Measurements from ENCODE around the gene CMYA5. TPM values are rescaled to one million over a fixed set of nuclear protein-coding genes. Genes with fewer than 3 reads are reported as not detected.

The CMYA5 gene
- total RNA-seq, 2 experiments from 2014 or later: 0.05 to 0.07 TPM

GRCh38 chr5:79686799-79687198 lies 2.8 kb upstream of the CMYA5 start:
- no peak for DNase-seq
- no peak overlapping the region for H3K4me3 Mint-ChIP-seq
- no peak overlapping the region for H3K27ac Mint-ChIP-seq
- peaks cover 3% of the 10 kb centered on the region for H3K9me3 Mint-ChIP-seq
- CTCF ChIA-PET: no interaction called here
- no peaks in the 10 kb centered on the region for H3K27me3 Mint-ChIP-seq (ENCODE audit: low read depth)
- H3K36me3 Mint-ChIP-seq (ENCODE audit: low read depth): peaks cover 45% of the 10 kb centered on the region
- intact Hi-C loops (cut with micrococcal nuclease): no loop called here
- peaks cover 15% of the 10 kb centered on the region for H3K4me1 Mint-ChIP-seq (ENCODE audit: low read depth)

- Mint-ChIP-seq H3K9me3 (peaks cover 3% of the 10 kb centered on the region), H3K4me3 (no peak overlapping the region), H3K27ac (no peak overlapping the region), H3K36me3 (ENCODE audit: low read depth) (peaks cover 39% of the 10 kb centered on the region), H3K27me3 (ENCODE audit: low read depth) (no peaks in the 10 kb centered on the region), H3K4me1 (ENCODE audit: low read depth) (peaks cover 11% of the 10 kb centered on the region)
- DNase-seq: no peak
- CTCF ChIA-PET: no interaction called here
- intact Hi-C loops (cut with micrococcal nuclease): no loop called here
Measured at GRCh38 chr5:79687889-79688288, 1.7 kb upstream of the CMYA5 start.

GRCh38 chr5:79691007-79691406 lies 1.4 kb downstream of the CMYA5 start:
- no peak overlapping the region for H3K4me3 Mint-ChIP-seq
- no peaks in the 10 kb centered on the region for H3K27me3 Mint-ChIP-seq (ENCODE audit: low read depth)
- intact Hi-C loops (cut with micrococcal nuclease): no loop called here
- H3K9me3 Mint-ChIP-seq: peaks cover 3% of the 10 kb centered on the region
- H3K27ac Mint-ChIP-seq: no peak overlapping the region
- CTCF ChIA-PET: no interaction called here
- H3K36me3 Mint-ChIP-seq (ENCODE audit: low read depth): peaks cover 28% of the 10 kb centered on the region
- DNase-seq: no peak
- H3K4me1 Mint-ChIP-seq (ENCODE audit: low read depth): peaks cover 6% of the 10 kb centered on the region

GRCh38 chr5:79692596-79692995 lies 3.0 kb downstream of the CMYA5 start:
- CTCF ChIA-PET: interaction anchor here (0.7 kb wide), 1 partner anchor 10 kb away, joined by 3 read pairs; no protein-coding TSS in a partner anchor
- no peaks in the 10 kb centered on the region for H3K27me3 Mint-ChIP-seq (ENCODE audit: low read depth)
- no peak overlapping the region for H3K4me3 Mint-ChIP-seq
- no peak for DNase-seq
- peaks cover 18% of the 10 kb centered on the region for H3K36me3 Mint-ChIP-seq (ENCODE audit: low read depth)
- intact Hi-C loops (cut with micrococcal nuclease): no loop called here
- H3K4me1 Mint-ChIP-seq (ENCODE audit: low read depth): no peaks in the 10 kb centered on the region
- H3K27ac Mint-ChIP-seq: no peak overlapping the region
- H3K9me3 Mint-ChIP-seq: peaks cover 3% of the 10 kb centered on the region

DNA sequence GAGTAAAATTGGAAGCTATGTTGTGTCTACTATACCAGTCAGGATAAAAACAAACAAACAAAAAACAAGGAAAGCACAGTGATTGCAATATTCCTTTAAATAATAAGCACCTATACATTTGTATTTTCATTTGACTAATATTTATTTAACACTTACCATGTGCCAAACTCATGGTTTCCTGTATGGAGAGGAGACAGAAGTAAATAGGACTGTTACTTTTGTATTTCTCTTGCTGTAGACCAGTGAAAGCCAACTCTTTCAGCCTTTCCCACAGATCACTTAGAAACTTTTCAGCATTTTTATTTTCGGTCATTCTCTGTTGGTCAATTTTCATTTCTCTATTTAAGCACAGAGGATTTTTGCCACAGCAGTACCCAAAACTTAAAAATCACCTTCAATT lies 4.5 kb downstream of the CMYA5 start:
- Mint-ChIP-seq H3K9me3 (no peaks in the 10 kb centered on the region), H3K27ac (no peak overlapping the region), H3K27me3 (ENCODE audit: low read depth) (no peaks in the 10 kb centered on the region), H3K36me3 (ENCODE audit: low read depth) (peaks cover 7% of the 10 kb centered on the region), H3K4me1 (ENCODE audit: low read depth) (no peaks in the 10 kb centered on the region), H3K4me3 (no peak overlapping the region)
- intact Hi-C loops (cut with micrococcal nuclease): no loop called here
- CTCF ChIA-PET: interaction anchor here (1.1 kb wide), 1 partner anchor 24 kb away, joined by 3 read pairs; no protein-coding TSS in a partner anchor
- DNase-seq: no peak

DNA sequence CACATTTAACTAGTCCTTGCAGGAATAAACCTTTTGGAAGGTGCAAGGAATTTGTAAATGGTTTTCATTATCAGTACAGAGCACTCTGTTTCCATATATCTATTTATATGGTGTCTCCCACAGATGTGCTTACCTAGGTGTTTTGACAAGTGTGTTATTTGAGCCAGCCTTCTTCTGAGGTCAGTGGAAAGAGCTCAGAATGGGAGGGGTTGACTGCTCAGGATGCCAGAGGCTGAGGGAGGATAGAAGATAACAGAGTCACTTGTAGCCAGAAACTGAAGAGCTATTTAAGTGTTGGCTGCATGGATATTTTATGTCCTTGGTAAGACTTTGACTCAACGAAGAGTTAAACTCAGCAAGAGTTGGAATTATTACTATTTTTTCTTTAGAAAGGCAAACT lies 5.0 kb downstream of the CMYA5 start:
- Mint-ChIP-seq H3K27me3 (ENCODE audit: low read depth) (no peaks in the 10 kb centered on the region), H3K9me3 (no peaks in the 10 kb centered on the region), H3K4me1 (ENCODE audit: low read depth) (peaks cover 4% of the 10 kb centered on the region), H3K36me3 (ENCODE audit: low read depth) (peaks cover 7% of the 10 kb centered on the region), H3K4me3 (no peak overlapping the region), H3K27ac (no peak overlapping the region)
- intact Hi-C loops (cut with micrococcal nuclease): no loop called here
- no peak for DNase-seq
- CTCF ChIA-PET: interaction anchor here (0.9 to 1.1 kb wide), 2 partner anchors 24 to 389 kb away, joined by 3 read pairs; no protein-coding TSS in a partner anchor

GRCh38 chr5:79695526-79695925 lies 5.9 kb downstream of the CMYA5 start:
- DNase-seq: no peak
- H3K27ac Mint-ChIP-seq: no peak overlapping the region
- CTCF ChIA-PET: interaction anchor here (0.9 kb wide), 1 partner anchor 388 kb away, joined by 3 read pairs; no protein-coding TSS in a partner anchor
- H3K27me3 Mint-ChIP-seq (ENCODE audit: low read depth): no peaks in the 10 kb centered on the region
- no peaks in the 10 kb centered on the region for H3K9me3 Mint-ChIP-seq
- H3K4me1 Mint-ChIP-seq (ENCODE audit: low read depth): peaks cover 10% of the 10 kb centered on the region
- intact Hi-C loops (cut with micrococcal nuclease): no loop called here
- H3K36me3 Mint-ChIP-seq (ENCODE audit: low read depth): peaks cover 3% of the 10 kb centered on the region
- no peak overlapping the region for H3K4me3 Mint-ChIP-seq

DNA sequence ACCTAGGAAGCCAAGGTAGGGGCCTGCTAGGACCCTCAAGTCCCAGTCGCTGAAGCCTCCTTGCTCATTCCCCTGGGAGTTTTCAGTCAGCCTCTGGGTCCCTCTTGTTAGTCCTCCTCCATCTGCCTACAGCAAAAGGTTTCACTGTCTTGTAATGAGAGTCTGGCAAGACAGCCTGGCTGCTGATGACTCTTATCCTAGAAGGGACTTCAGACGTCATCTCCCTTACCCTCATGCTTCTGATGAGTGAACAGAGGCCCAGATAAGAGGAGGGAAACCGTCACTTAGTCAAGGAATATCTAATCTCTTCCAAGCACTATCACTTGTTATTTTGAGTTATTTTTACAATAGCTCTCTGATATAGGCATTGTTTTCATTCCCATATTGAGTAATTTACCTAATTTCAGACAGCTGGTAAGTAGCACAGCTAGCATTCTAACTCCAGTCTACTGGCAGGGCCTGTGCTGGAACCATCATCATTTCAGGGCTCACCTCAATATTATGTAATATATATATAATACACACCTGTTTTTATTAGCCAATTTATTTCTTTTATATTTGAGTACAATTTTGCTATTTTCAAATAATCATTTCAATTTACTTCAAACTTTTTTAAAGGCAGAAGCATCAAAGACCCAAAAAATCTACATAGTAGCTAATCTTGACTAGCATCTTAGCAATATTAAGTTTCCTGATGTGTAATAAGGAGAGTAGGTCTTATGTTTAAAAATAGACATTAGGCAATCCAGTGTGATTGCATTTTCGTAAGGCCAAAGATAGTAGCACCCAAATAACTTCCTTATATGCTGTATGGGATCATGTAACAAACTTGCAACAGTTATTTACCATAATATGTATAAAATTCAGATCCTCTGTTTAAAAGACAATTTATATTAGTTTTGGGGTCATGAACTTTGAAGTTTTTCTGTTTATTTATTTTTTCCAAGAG lies 7.9 kb downstream of the CMYA5 start:
- no peak overlapping the region for H3K27ac Mint-ChIP-seq
- no peak overlapping the region for H3K4me3 Mint-ChIP-seq
- H3K9me3 Mint-ChIP-seq: no peaks in the 10 kb centered on the region
- intact Hi-C loops (cut with micrococcal nuclease): no loop called here
- DNase-seq: no peak
- peaks cover 10% of the 10 kb centered on the region for H3K4me1 Mint-ChIP-seq (ENCODE audit: low read depth)
- H3K27me3 Mint-ChIP-seq (ENCODE audit: low read depth): no peaks in the 10 kb centered on the region
- CTCF ChIA-PET: interaction anchor here (1.0 kb wide), 1 partner anchor 76 kb away, joined by 3 read pairs; no protein-coding TSS in a partner anchor
- no peaks in the 10 kb centered on the region for H3K36me3 Mint-ChIP-seq (ENCODE audit: low read depth)

GRCh38 chr5:79699763-79700400 lies 10.2 kb downstream of the CMYA5 start:
- no peaks in the 10 kb centered on the region for H3K36me3 Mint-ChIP-seq (ENCODE audit: low read depth)
- intact Hi-C loops (cut with micrococcal nuclease): loop anchor here (5.0 kb wide), 1 partner anchor 72 kb away; no protein-coding TSS in a partner anchor
- no peak overlapping the region for H3K4me3 Mint-ChIP-seq
- CTCF ChIA-PET: no interaction called here
- DNase-seq: no peak
- H3K27ac Mint-ChIP-seq: peak overlapping the region; percentile 71
- H3K4me1 Mint-ChIP-seq (ENCODE audit: low read depth): peaks cover 10% of the 10 kb centered on the region
- H3K27me3 Mint-ChIP-seq (ENCODE audit: low read depth): no peaks in the 10 kb centered on the region
- no peaks in the 10 kb centered on the region for H3K9me3 Mint-ChIP-seq

GRCh38 chr5:79702606-79703380 lies 13.2 kb downstream of the CMYA5 start:
- H3K27ac Mint-ChIP-seq: no peak overlapping the region
- no peaks in the 10 kb centered on the region for H3K9me3 Mint-ChIP-seq
- peak; percentile 59 for DNase-seq
- intact Hi-C loops (cut with micrococcal nuclease): loop anchor here (1.0 to 5.0 kb wide), 4 partner anchors 34 to 381 kb away; no protein-coding TSS in a partner anchor
- CTCF ChIA-PET: interaction anchor here (0.5 to 2.6 kb wide), 10 partner anchors 11 to 381 kb away, joined by 3 to 10 read pairs (median 4); no protein-coding TSS in a partner anchor
- no peak overlapping the region for H3K4me3 Mint-ChIP-seq
- H3K36me3 Mint-ChIP-seq (ENCODE audit: low read depth): no peaks in the 10 kb centered on the region
- H3K4me1 Mint-ChIP-seq (ENCODE audit: low read depth): peaks cover 10% of the 10 kb centered on the region
- no peaks in the 10 kb centered on the region for H3K27me3 Mint-ChIP-seq (ENCODE audit: low read depth)

DNA sequence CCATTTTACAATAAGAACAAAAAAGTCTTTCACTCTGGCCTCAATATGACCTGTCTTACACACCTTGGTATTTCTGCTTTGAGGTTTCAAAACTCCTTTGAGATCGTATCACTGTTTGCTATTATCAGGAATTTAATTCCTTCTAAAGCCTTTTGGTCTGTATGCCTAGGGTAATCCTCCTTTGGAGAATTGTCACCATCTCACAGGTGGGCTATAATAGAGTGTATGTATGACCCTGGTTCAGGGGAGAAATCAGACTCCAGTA lies 13.7 kb downstream of the CMYA5 start:
- intact Hi-C loops (cut with micrococcal nuclease): loop anchor here (1.0 to 5.0 kb wide), 4 partner anchors 33 to 380 kb away; no protein-coding TSS in a partner anchor
- Mint-ChIP-seq H3K27ac (no peak overlapping the region), H3K36me3 (ENCODE audit: low read depth) (no peaks in the 10 kb centered on the region), H3K4me3 (no peak overlapping the region), H3K4me1 (ENCODE audit: low read depth) (peaks cover 10% of the 10 kb centered on the region), H3K9me3 (no peaks in the 10 kb centered on the region), H3K27me3 (ENCODE audit: low read depth) (no peaks in the 10 kb centered on the region)
- CTCF ChIA-PET: interaction anchor here (1.0 to 2.6 kb wide), 7 partner anchors 13 to 380 kb away, joined by 3 to 10 read pairs (median 5); no protein-coding TSS in a partner anchor
- no peak for DNase-seq

DNA sequence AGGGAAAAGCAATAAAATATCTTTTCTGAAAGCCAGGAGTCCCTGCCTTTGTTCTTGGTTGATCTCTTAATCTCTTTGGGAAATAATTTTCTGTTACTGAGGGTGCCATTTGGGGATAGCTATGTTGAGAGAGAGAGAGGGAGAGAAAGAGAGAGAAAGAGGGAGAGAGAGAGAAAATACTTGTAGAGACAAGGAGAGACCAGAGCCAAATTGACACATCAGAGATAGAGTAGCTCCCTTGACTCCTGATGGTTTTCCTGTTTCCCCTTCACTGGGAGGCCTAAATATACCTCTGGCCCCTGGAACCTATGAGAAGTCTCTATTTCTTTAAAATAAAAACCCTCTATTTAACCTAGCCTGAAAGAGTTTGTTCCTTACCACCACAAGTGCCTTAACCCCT lies 14.9 kb downstream of the CMYA5 start:
- H3K4me3 Mint-ChIP-seq: no peak overlapping the region
- H3K27ac Mint-ChIP-seq: no peak overlapping the region
- H3K36me3 Mint-ChIP-seq (ENCODE audit: low read depth): no peaks in the 10 kb centered on the region
- intact Hi-C loops (cut with micrococcal nuclease): loop anchor here (5.0 kb wide), 1 partner anchor 68 kb away; no protein-coding TSS in a partner anchor
- no peaks in the 10 kb centered on the region for H3K27me3 Mint-ChIP-seq (ENCODE audit: low read depth)
- DNase-seq: no peak
- CTCF ChIA-PET: interaction anchor here (0.8 to 2.6 kb wide), 3 partner anchors 70 to 379 kb away, joined by 3 to 9 read pairs (median 9); no protein-coding TSS in a partner anchor
- no peaks in the 10 kb centered on the region for H3K9me3 Mint-ChIP-seq
- peaks cover 7% of the 10 kb centered on the region for H3K4me1 Mint-ChIP-seq (ENCODE audit: low read depth)

Measured in activated naive CD4-positive, alpha-beta T cell treated with anti-CD3 and anti-CD28 coated beads for 36 hours (primary cell).